A549 (cell line): ENCODE data around the gene FGFR2.

ENCODE experiments used
- JUN ChIP-seq, 2 experiments: fragments of >200 bp; sonication (Bioruptor Twin); formaldehyde crosslinking; IDR thresholded peaks; 2 replicates in 1 of 2; 3 replicates in 1 of 2; pipeline ENCODE4 v1.6.1; 2016 to 2017
- REST ChIP-seq: fragments of 200-600 bp; sonication (generic); IDR thresholded peaks from 2 replicates; pipeline ENCODE4 v1.6.1; 2016; ENCODE audit warnings: antibody characterized with exemption, mild to moderate bottlenecking, moderate library complexity
- TP53 ChIP-seq: fragments of 250-450 bp; sonication (Bioruptor Pico); IDR thresholded peaks from 2 replicates; pipeline ENCODE4 v1.5.0; 2021; ENCODE audit warnings: mild to moderate bottlenecking, moderate library complexity

GRCh38 chr10:121568275-121568674, 30.0 kb downstream of the FGFR2 start:
- no peak for TF ChIP-seq TP53
- TF ChIP-seq REST: no peak
- TF ChIP-seq JUN (IDR thresholded peaks at IDR 0.05): no peak
